ENCODE results near the gene SAFB. TPM values are rescaled to one million over a fixed set of nuclear protein-coding genes. Genes with fewer than 3 reads are reported as not detected.
A peak's percentile ranks its signal among the peaks of the same experiment; 100 is the strongest.

Gene SAFB
- total RNA-seq, 4 donors from 2014 or later = 90.5 to 368 (median 185) TPM

GRCh38 chr19:5680437-5681368 lies 57.8 kb downstream of the SAFB start, which contains the start of the genes HSD11B1L and MICOS13:
Gene HSD11B1L (plus strand): TSS chr19:5681027. CDS start chr19:5684833, 3,806 bp downstream.
Gene MICOS13 (minus strand): TSS chr19:5680516. CDS start chr19:5680486, 30 bp downstream.
- DNase-seq = peak; percentile 99
- in situ Hi-C loops (cut with MboI; ENCODE audit: low pct_ligation_motif_present in 1 of 4, low pct_unique_long_range_greater_than_20kb in 1 of 4, low sequenced_read_pairs in 3 of 4) (no loop called here), intact Hi-C loops (cut with DNase I; ENCODE audit: low total_unique reads) (no loop called here)
- H3K4me3 ChIP-seq = peak within 1 kb of the TSS; percentile 82 to 99 (median 88)
- no peaks in the 10 kb centered on the region for H3K27me3 ChIP-seq
- H3K27ac ChIP-seq = peak within 1 kb of the TSS; percentile 87 to 94 (median 93)
- WGBS, 2 donors (ENCODE audit: low coverage in 1 of 2) = 2% methylated on average over 73 of the region's 94 CpGs; no CpG with 5 or more reads in 1 of the 2 donors
- no peak for TF ChIP-seq EP300 (IDR thresholded peaks at IDR 0.05; ENCODE audit: low read depth)
- peak in 1 of 5 experiments; percentile 1 for TF ChIP-seq CTCF (IDR thresholded peaks at IDR 0.05)
- TF ChIP-seq POLR2A (IDR thresholded peaks at IDR 0.05) = peak; percentile 43
- peak; percentile 46 to 74 (median 62) for TF ChIP-seq POLR2AphosphoS5 (IDR thresholded peaks at IDR 0.05)
- H3K9me3 ChIP-seq = no peaks in the 10 kb centered on the region
- peaks cover 11 to 15% (median 14%) of the 10 kb centered on the region in 4 donors for H3K4me1 ChIP-seq
- no peaks in the 10 kb centered on the region for H3K36me3 ChIP-seq

GRCh38 chr19:5681391-5682106 lies 58.7 kb downstream of the SAFB start:
- H3K4me3 ChIP-seq = peak overlapping the region in 3 of 4 donors; percentile 85 to 99 (median 91)
- peak overlapping the region in 1 of 4 donors; percentile 92 for H3K27ac ChIP-seq
- 63 to 86% methylated on average over 5 to 17 of the region's 17 CpGs for WGBS, 2 donors (ENCODE audit: low coverage in 1 of 2)
- no peak for TF ChIP-seq EP300 (IDR thresholded peaks at IDR 0.05; ENCODE audit: low read depth)
- no peak for TF ChIP-seq CTCF (IDR thresholded peaks at IDR 0.05)
- TF ChIP-seq POLR2AphosphoS5 (IDR thresholded peaks at IDR 0.05) = no peak
- TF ChIP-seq POLR2A (IDR thresholded peaks at IDR 0.05) = no peak
- in situ Hi-C loops (cut with MboI; ENCODE audit: low pct_ligation_motif_present in 1 of 4, low pct_unique_long_range_greater_than_20kb in 1 of 4, low sequenced_read_pairs in 3 of 4) = no loop called here
- no peaks in the 10 kb centered on the region for H3K27me3 ChIP-seq
- no peaks in the 10 kb centered on the region for H3K36me3 ChIP-seq
- peaks cover 11 to 21% (median 17%) of the 10 kb centered on the region in 4 donors for H3K4me1 ChIP-seq
- DNase-seq = no peak
- no peaks in the 10 kb centered on the region for H3K9me3 ChIP-seq
- intact Hi-C loops (cut with DNase I; ENCODE audit: low total_unique reads) = no loop called here

- WGBS, 2 donors (ENCODE audit: low coverage in 1 of 2) = 82 to 84% methylated on average over 3 of the region's 3 CpGs
- Histone ChIP-seq H3K4me3 (no peak overlapping the region), H3K9me3 (no peaks in the 10 kb centered on the region), H3K4me1 (peaks cover 11 to 24% (median 18%) of the 10 kb centered on the region in 4 donors), H3K36me3 (no peaks in the 10 kb centered on the region), H3K27ac (no peak overlapping the region), H3K27me3 (no peaks in the 10 kb centered on the region)
- in situ Hi-C loops (cut with MboI; ENCODE audit: low pct_ligation_motif_present in 1 of 4, low pct_unique_long_range_greater_than_20kb in 1 of 4, low sequenced_read_pairs in 3 of 4) (no loop called here), intact Hi-C loops (cut with DNase I; ENCODE audit: low total_unique reads) (no loop called here)
- no peak for DNase-seq
- no peak for TF ChIP-seq POLR2AphosphoS5 (IDR thresholded peaks at IDR 0.05)
- TF ChIP-seq EP300 (IDR thresholded peaks at IDR 0.05; ENCODE audit: low read depth) = no peak
- TF ChIP-seq CTCF (IDR thresholded peaks at IDR 0.05) = no peak
- no peak for TF ChIP-seq POLR2A (IDR thresholded peaks at IDR 0.05)
Measured at GRCh38 chr19:5682107-5682482, 59.2 kb downstream of the SAFB start.

Data from transverse colon (tissue), 4 donors.